IMR-90 (cell line): ENCODE results near the gene FAM25A. TPM values are rescaled to one million over a fixed set of nuclear protein-coding genes. Genes with fewer than 3 reads are reported as not detected.
A peak's percentile ranks its signal among the peaks of the same experiment; 100 is the strongest.

ENCODE experiments used
- ATAC-seq: fragments of 200-7000 bp; cut with Tn5 transposase; 2 replicates; pipeline ENCODE4 v1.9.1; 2020; ENCODE audit warnings: low read depth, mild to moderate bottlenecking, moderate library complexity
- BruUV-seq: library from RNA; stranded (reverse); fragments of 400-500 nt; replicated peaks from 2 replicates; lab custom pipeline; 2021; lab: Mats Ljungman, UMichigan
- CTCF ChIA-PET: fragments of 300-600 bp; formaldehyde crosslinking; extraction: SDS; loops from one replicate; lab custom pipeline; 2021; ENCODE audit warnings: antibody characterized with exemption; lab: Yijun Ruan, JAX
- POLR2A ChIA-PET: fragments of 300-600 bp; sonication (Branson Sonifier 250); formaldehyde crosslinking; loops from one replicate; lab custom pipeline; 2022; ENCODE audit warnings: antibody characterized with exemption; ENCODE audit not compliant: unreplicated experiment; lab: Charles Lee
- DNase-seq: peaks from one replicate; pipeline ENCODE4 v3.0.0; 2013
- H2AFZ ChIP-seq: replicated peaks from 2 replicates; pipeline ENCODE3; 2013; ENCODE audit warnings: low read length, mild to moderate bottlenecking; ENCODE audit not compliant: poor library complexity
- H2AK5ac ChIP-seq: 2 replicates; pipeline ENCODE4 v1.6.1; 2013; ENCODE audit warnings: low read depth, low read length, inconsistent platforms
- H2AK9ac ChIP-seq: replicated peaks from 2 replicates; pipeline ENCODE3; 2013; ENCODE audit warnings: mild to moderate bottlenecking, low read depth, low read length, moderate library complexity; ENCODE audit not compliant: poor library complexity
- H2BK120ac ChIP-seq: 2 replicates; pipeline ENCODE4 v1.6.1; 2013; ENCODE audit warnings: low read depth, low read length, inconsistent platforms
- H2BK15ac ChIP-seq: 3 replicates; pipeline ENCODE4 v1.6.1; 2013; ENCODE audit warnings: low read depth, low read length, inconsistent platforms
- H2BK20ac ChIP-seq: 2 replicates; pipeline ENCODE4 v1.6.1; 2013; ENCODE audit warnings: low read depth, mild to moderate bottlenecking, inconsistent platforms, low read length, moderate library complexity
- H2BK5ac ChIP-seq: 2 replicates; pipeline ENCODE4 v1.6.1; 2013; ENCODE audit warnings: mild to moderate bottlenecking, low read depth, low read length, inconsistent platforms; ENCODE audit not compliant: poor library complexity, severe bottlenecking
- H3K14ac ChIP-seq: replicated peaks from 2 replicates; pipeline ENCODE4 v1.6.1; 2013; ENCODE audit warnings: low read depth, low read length, inconsistent platforms
- H3K18ac ChIP-seq: 2 replicates; pipeline ENCODE4 v1.6.1; 2013; ENCODE audit warnings: low read depth, low read length, control low read depth
- H3K23ac ChIP-seq: 2 replicates; pipeline ENCODE4 v1.6.1; 2013; ENCODE audit warnings: low read depth, low read length, inconsistent platforms
- H3K27ac ChIP-seq: 2 replicates; pipeline ENCODE4 v1.5.1; 2013; ENCODE audit warnings: mild to moderate bottlenecking, control low read depth, low read length; ENCODE audit not compliant: insufficient read depth
- H3K27me3 ChIP-seq: 2 replicates; pipeline ENCODE4 v1.6.1; 2013; ENCODE audit warnings: low read length; ENCODE audit not compliant: control insufficient read depth, insufficient read depth
- H3K36me3 ChIP-seq: 2 replicates; pipeline ENCODE4 v1.6.1; 2013; ENCODE audit warnings: low read length, mixed read lengths; ENCODE audit not compliant: control insufficient read depth, insufficient read depth
- H3K4ac ChIP-seq: 2 replicates; pipeline ENCODE4 v1.6.1; 2013; ENCODE audit warnings: low read depth, low read length, inconsistent platforms
- H3K4me1 ChIP-seq: 2 replicates; pipeline ENCODE4 v1.6.1; 2013; ENCODE audit warnings: low read length, mixed read lengths; ENCODE audit not compliant: control insufficient read depth, insufficient read depth
- H3K4me2 ChIP-seq: 2 replicates; pipeline ENCODE4 v1.6.1; 2013; ENCODE audit warnings: low read depth, mild to moderate bottlenecking, control low read depth, low read length, moderate library complexity
- H3K4me3 ChIP-seq: 2 replicates; pipeline ENCODE4 v1.5.1; 2013; ENCODE audit warnings: low read depth, mild to moderate bottlenecking, control low read depth, low read length, moderate library complexity; ENCODE audit not compliant: insufficient read depth
- H3K56ac ChIP-seq: 2 replicates; pipeline ENCODE4 v1.6.1; 2013; ENCODE audit warnings: low read length, inconsistent platforms; ENCODE audit not compliant: insufficient read depth; ENCODE audit errors: extremely low read depth
- H3K79me1 ChIP-seq, 2 experiments: 2 replicates each; pipeline ENCODE4 v1.6.1; 2013; ENCODE audit warnings: low read length in 2 of 2, inconsistent platforms in 1 of 2, low read depth in 1 of 2
- H3K9ac ChIP-seq: 2 replicates; pipeline ENCODE4 v1.6.1; 2013; ENCODE audit warnings: low read depth, low read length, control low read depth
- H3K9me1 ChIP-seq: 2 replicates; pipeline ENCODE4 v1.6.1; 2013; ENCODE audit warnings: low read length, inconsistent platforms; ENCODE audit not compliant: insufficient read depth
- H3K9me3 ChIP-seq: 2 replicates; pipeline ENCODE4 v1.6.1; 2013; ENCODE audit warnings: low read length; ENCODE audit not compliant: control insufficient read depth, insufficient read depth
- H4K20me1 ChIP-seq: 2 replicates; pipeline ENCODE4 v1.6.1; 2013; ENCODE audit warnings: low read length, inconsistent platforms; ENCODE audit not compliant: insufficient read depth
- H4K5ac ChIP-seq: 2 replicates; pipeline ENCODE4 v1.6.1; 2013; ENCODE audit warnings: mild to moderate bottlenecking, low read depth, low read length, control low read depth
- H4K8ac ChIP-seq, 2 experiments: 2 replicates each; pipeline ENCODE4 v1.6.1; 2013; ENCODE audit warnings: low read depth in 2 of 2, low read length in 2 of 2, control low read depth in 1 of 2, inconsistent platforms in 1 of 2
- H4K91ac ChIP-seq: 2 replicates; pipeline ENCODE4 v1.6.1; 2013; ENCODE audit warnings: low read depth, low read length, inconsistent platforms; ENCODE audit not compliant: insufficient read depth
- CEBPB ChIP-seq: IDR thresholded peaks from 2 replicates; pipeline ENCODE4 v1.6.1; 2012; ENCODE audit warnings: low read depth, low read length, improper control_type of control experiment
- CHD1 ChIP-seq: IDR thresholded peaks from 2 replicates; pipeline ENCODE4 v1.6.1; 2012; ENCODE audit warnings: low read depth, low read length, improper control_type of control experiment
- ELK1 ChIP-seq: fragments of 150-350 bp; IDR thresholded peaks from 2 replicates; pipeline ENCODE4 v1.6.1; 2016; ENCODE audit warnings: low read depth, mild to moderate bottlenecking, low read length, moderate library complexity, borderline replicate concordance
- FOS ChIP-seq: fragments of 150-350 bp; IDR thresholded peaks from 2 replicates; pipeline ENCODE4 v1.6.1; 2016; ENCODE audit warnings: low read depth, low read length
- MAFK ChIP-seq: IDR thresholded peaks from 2 replicates; pipeline ENCODE4 v1.6.1; 2012; ENCODE audit warnings: low read depth, low read length, improper control_type of control experiment
- MAZ ChIP-seq: IDR thresholded peaks from 2 replicates; pipeline ENCODE4 v1.6.1; 2012; ENCODE audit warnings: low read depth, mild to moderate bottlenecking, low read length, improper control_type of control experiment, moderate library complexity, borderline replicate concordance
- MXI1 ChIP-seq: IDR thresholded peaks from 2 replicates; pipeline ENCODE4 v1.6.1; 2012; ENCODE audit warnings: low read depth, mild to moderate bottlenecking, low read length, moderate library complexity, borderline replicate concordance
- NFE2L2 ChIP-seq: fragments of 150-350 bp; IDR thresholded peaks from 2 replicates; pipeline ENCODE4 v1.6.1; 2016; ENCODE audit warnings: low read depth, mild to moderate bottlenecking, low read length
- POLR2A ChIP-seq: IDR thresholded peaks from 2 replicates; pipeline ENCODE4 v1.6.1; 2012; ENCODE audit warnings: mild to moderate bottlenecking, low read depth, low read length
- RAD21 ChIP-seq: IDR thresholded peaks from 2 replicates; pipeline ENCODE4 v1.6.1; 2012; ENCODE audit warnings: low read length, improper control_type of control experiment
- RCOR1 ChIP-seq: IDR thresholded peaks from 2 replicates; pipeline ENCODE4 v1.6.1; 2012; ENCODE audit warnings: mild to moderate bottlenecking, low read length, improper control_type of control experiment; ENCODE audit not compliant: insufficient replicate concordance
- RFX5 ChIP-seq: IDR thresholded peaks from 2 replicates; pipeline ENCODE4 v1.8.0; 2012; ENCODE audit warnings: low read depth, mild to moderate bottlenecking, low read length, moderate library complexity
- SMC3 ChIP-seq: fragments of 150-350 bp; IDR thresholded peaks from 2 replicates; pipeline ENCODE4 v1.6.1; 2016; ENCODE audit warnings: low read depth, mild to moderate bottlenecking, antibody characterized with exemption, low read length, moderate library complexity
- WGBS, 2 experiments: methylation state at CpG; one replicate each; pipeline versions ENCODE4 v1.1.5 to v1.1.7; 2013; ENCODE audit warnings: missing lambda C conversion rate in 2 of 2; ENCODE audit not compliant: insufficient read length in 1 of 2; ENCODE audit errors: extremely low coverage in 2 of 2; 5-methylcytosine and 5-hydroxymethylcytosine counted together
- dilution Hi-C: fragments of 300-500 bp; cut with HindIII; formaldehyde crosslinking; loops from one replicate; pipeline ENCODE4 v1.14.3; 2018; ENCODE audit warnings: low sequenced_read_pairs; ENCODE audit not compliant: unreplicated experiment
- in situ Hi-C: fragments of 300-500 bp; cut with MboI; formaldehyde crosslinking; loops from 3 replicates; pipeline ENCODE4 v1.14.3; 2019; ENCODE audit warnings: low sequenced_read_pairs, inconsistent platforms, mixed read lengths
- intact Hi-C: fragments of 100-400 bp; cut with micrococcal nuclease; formaldehyde crosslinking; loops from 2 replicates; pipeline ENCODE4 v1.10.0; 2022
- polyA plus RNA-seq, 3 experiments: library from polyadenylated mRNA; depleted of rRNA; stranded (reverse); fragments of >200 nt; gene quantifications; 2 replicates each; pipeline ENCODE4 v1.2.3, GENCODE V29; 2012; ENCODE audit warnings: low replicate concordance in 1 of 3
- total RNA-seq: library from RNA; depleted of rRNA; stranded (reverse); fragments of >200 nt; gene quantifications from 2 replicates; pipeline ENCODE4 v1.2.3, GENCODE V29; 2012
- TF ChIP-seq, protein P1 (sequence below): fragments of 150-350 bp; IDR thresholded peaks from 2 replicates; pipeline ENCODE4 v1.6.1; 2017; ENCODE audit warnings: mild to moderate bottlenecking, antibody characterized with exemption, low read length, low read depth

The FAM25A gene
- total and polyA plus RNA-seq, 2 of the 4 experiments (the other 2 are of a cell fraction), result not detected

DNA sequence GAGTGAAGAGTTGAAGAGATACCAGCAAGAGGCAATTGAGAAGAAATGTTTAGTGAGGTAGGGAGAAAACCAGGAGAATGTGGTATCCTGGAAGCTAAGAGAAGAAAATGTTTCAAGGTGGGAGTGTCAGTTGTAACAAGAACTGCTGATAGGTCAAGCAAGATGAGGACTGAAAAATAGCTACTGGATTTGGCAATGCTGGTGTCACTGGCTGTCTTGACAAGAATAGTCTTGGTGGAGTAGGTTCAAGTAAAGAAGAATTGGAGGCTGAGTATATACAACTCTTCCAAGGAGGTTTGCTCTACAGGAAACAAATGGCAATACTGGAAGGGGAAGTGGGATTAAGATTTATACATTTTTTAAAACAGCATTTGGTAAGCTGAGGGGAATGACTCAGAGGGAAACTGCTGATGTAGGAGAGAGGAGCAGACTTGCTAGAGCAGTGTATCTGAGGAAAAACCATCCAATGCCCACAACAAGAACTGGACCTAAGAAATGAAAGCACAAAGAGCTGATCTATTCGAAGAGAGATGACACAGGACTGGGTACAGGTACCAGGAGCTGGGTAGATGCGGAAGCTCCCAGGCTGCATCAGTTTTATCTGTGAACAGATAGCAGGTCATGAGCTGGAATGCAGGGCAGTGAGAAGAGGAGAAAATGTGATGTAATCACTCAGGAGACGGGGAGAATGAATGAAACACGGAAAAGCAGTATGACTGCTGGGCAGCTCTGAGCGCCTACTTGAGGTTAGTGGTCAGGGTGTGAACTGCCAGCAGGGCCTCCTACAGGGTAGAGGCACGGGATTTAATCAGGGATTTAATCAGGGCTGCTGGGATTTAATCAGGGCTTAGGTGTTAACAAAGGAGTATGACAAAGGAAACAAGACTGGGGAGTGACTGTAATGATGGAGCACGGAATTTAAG lies 34.5 kb downstream of the FAM25A start:
- Histone ChIP-seq H3K18ac (no peak overlapping the region), H3K56ac (no peak overlapping the region), H3K4me2 (peak overlapping the region; percentile 71), H2BK20ac (no peak overlapping the region), H3K4me3 (no peak overlapping the region), H3K9me1 (peaks cover 5% of the 10 kb centered on the region), H2BK5ac (peak overlapping the region; percentile 46), H3K79me1 (peaks cover 0 to 25% of the 10 kb centered on the region in 2 experiments; a peak in 3 of 4 replicates), H3K4ac (peak overlapping the region; percentile 62; the same call in 1 of the 2 replicates), H3K9ac (no peak overlapping the region), H3K4me1 (peaks cover 9% of the 10 kb centered on the region), H3K36me3 (peaks cover 34% of the 10 kb centered on the region), H3K27me3 (no peaks in the 10 kb centered on the region), H4K5ac (no peak overlapping the region), H4K20me1 (peaks cover 5% of the 10 kb centered on the region; the same call in 1 of the 2 replicates), H3K14ac (peak overlapping the region; percentile 50; the same call in 1 of the 2 replicates), H2AK9ac (peak overlapping the region; percentile 84), H3K23ac (peak overlapping the region; percentile 19; the same call in 1 of the 2 replicates), H3K27ac (peak overlapping the region; percentile 44), H2BK120ac (peak overlapping the region; percentile 32; the same call in 1 of the 2 replicates), H4K8ac (peak overlapping the region in 1 of 2 experiments; percentile 57; a peak in 2 of 4 replicates), H3K9me3 (no peaks in the 10 kb centered on the region), H2BK15ac (peak overlapping the region; percentile 27; the same call in 1 of the 3 replicates), H4K91ac (peak overlapping the region; percentile 20; the same call in 1 of the 2 replicates), H2AK5ac (peak overlapping the region; percentile 93), H2AFZ (no peak overlapping the region)
- in situ Hi-C loops (no loop called here), intact Hi-C loops (loop anchor here (1.0 kb wide), 1 partner anchor 366 kb away; no protein-coding TSS in a partner anchor), dilution Hi-C loops (no loop called here)
- BruUV-seq, result no TSS peak
- ChIA-PET CTCF (interaction anchor here (0.6 to 1.2 kb wide), 3 partner anchors 88 to 138 kb away, joined by 3 to 10 read pairs (median 4); no protein-coding TSS in a partner anchor), POLR2A (no interaction called here)
- DNase-seq, result peak; percentile 85
- peak; percentile 95 for ATAC-seq
- 40% methylated on average over 4 of the region's 7 CpGs; no CpG with 5 or more reads in 1 of the 2 experiments for WGBS, 2 experiments
- TF ChIP-seq CHD1 (no peak), RCOR1 (no peak), SMC3 (0 out of 2 replicates have a peak, but pooled peaks have one; percentile 16), RAD21 (peak; percentile 56), MXI1 (no peak), FOS (no peak), POLR2A (no peak), RFX5 (no peak), CEBPB (peak; percentile 81), MAZ (no peak), NFE2L2 (no peak), ELK1 (no peak), MAFK (peak; percentile 81)
- TF ChIP-seq, protein P1, sequence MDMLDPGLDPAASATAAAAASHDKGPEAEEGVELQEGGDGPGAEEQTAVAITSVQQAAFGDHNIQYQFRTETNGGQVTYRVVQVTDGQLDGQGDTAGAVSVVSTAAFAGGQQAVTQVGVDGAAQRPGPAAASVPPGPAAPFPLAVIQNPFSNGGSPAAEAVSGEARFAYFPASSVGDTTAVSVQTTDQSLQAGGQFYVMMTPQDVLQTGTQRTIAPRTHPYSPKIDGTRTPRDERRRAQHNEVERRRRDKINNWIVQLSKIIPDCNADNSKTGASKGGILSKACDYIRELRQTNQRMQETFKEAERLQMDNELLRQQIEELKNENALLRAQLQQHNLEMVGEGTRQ, result no peak
